Measurements from ENCODE around the gene TRIM63. TPM values are rescaled to one million over a fixed set of nuclear protein-coding genes. Genes with fewer than 3 reads are reported as not detected.

The TRIM63 gene
- total RNA-seq, 6 donors from 2014 or later = 0.26 to 0.61 (median 0.34) TPM; not detected in 3

DNA sequence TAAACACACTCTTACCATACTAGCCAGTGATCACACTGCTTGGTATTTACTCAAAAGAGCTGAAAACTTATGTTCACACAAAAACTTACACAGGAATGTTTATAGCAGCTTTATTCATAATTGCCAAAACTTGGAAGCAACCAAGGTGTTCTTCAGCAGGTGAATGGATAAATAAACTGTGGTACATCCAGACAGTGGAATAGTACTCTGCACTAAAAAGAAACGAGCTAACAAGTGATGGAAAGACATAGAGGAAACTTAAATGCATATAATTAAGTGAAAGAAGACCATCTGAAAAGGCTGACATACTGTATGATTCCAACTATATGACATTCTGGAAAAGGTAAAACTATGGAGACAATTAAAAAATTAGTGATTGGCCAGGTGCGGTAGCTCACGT is 23.5 kb upstream of the TRIM63 start:
- 90% methylated on average over 3 of the region's 3 CpGs for WGBS, 2 donors
- no peaks in the 10 kb centered on the region for H3K27me3 ChIP-seq
- H3K4me1 ChIP-seq = peaks cover 4 to 15% (median 11%) of the 10 kb centered on the region in 4 donors
- ATAC-seq (ENCODE audit: low FRiP score in 2 of 2) (no peak), DNase-seq (no peak)
- H3K4me3 ChIP-seq = no peak overlapping the region
- TF ChIP-seq EP300 (IDR thresholded peaks at IDR 0.05) = no peak
- TF ChIP-seq, protein P1, sequence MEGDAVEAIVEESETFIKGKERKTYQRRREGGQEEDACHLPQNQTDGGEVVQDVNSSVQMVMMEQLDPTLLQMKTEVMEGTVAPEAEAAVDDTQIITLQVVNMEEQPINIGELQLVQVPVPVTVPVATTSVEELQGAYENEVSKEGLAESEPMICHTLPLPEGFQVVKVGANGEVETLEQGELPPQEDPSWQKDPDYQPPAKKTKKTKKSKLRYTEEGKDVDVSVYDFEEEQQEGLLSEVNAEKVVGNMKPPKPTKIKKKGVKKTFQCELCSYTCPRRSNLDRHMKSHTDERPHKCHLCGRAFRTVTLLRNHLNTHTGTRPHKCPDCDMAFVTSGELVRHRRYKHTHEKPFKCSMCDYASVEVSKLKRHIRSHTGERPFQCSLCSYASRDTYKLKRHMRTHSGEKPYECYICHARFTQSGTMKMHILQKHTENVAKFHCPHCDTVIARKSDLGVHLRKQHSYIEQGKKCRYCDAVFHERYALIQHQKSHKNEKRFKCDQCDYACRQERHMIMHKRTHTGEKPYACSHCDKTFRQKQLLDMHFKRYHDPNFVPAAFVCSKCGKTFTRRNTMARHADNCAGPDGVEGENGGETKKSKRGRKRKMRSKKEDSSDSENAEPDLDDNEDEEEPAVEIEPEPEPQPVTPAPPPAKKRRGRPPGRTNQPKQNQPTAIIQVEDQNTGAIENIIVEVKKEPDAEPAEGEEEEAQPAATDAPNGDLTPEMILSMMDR (IDR thresholded peaks at IDR 0.05) = no peak
- no peak for TF ChIP-seq POLR2AphosphoS5 (IDR thresholded peaks at IDR 0.05)
- no peak for TF ChIP-seq POLR2A (IDR thresholded peaks at IDR 0.05)
- no peaks in the 10 kb centered on the region for H3K36me3 ChIP-seq
- H3K9me3 ChIP-seq = no peaks in the 10 kb centered on the region
- no peak overlapping the region for H3K27ac ChIP-seq

DNA sequence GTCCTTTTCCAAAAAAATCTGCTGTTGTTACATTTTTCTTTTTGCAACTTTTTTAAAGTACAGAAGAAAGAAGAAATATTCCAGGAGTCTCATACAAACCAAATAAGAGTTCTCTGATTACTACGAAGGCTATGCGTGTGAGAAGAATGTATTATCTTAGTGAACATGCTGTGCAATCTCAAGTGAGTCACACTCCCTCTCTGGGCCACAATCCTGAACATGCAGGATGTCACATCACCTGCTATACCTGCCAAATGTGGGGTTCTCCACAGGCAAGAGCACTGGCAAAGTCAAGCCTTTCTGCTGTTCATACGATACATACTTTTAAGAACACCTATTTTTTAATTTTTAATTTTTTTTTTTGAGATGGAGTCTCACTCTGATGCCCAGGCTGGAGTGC is 21.7 kb upstream of the TRIM63 start:
- 93 to 99% methylated on average over 3 of the region's 3 CpGs for WGBS, 2 donors
- no peak overlapping the region for H3K27ac ChIP-seq
- DNase-seq = no peak
- no peak for ATAC-seq (ENCODE audit: low FRiP score in 2 of 2)
- H3K9me3 ChIP-seq = no peaks in the 10 kb centered on the region
- H3K27me3 ChIP-seq = no peaks in the 10 kb centered on the region
- peaks cover 0 to 5% (median 2%) of the 10 kb centered on the region in 4 donors for H3K4me1 ChIP-seq
- H3K36me3 ChIP-seq = no peaks in the 10 kb centered on the region
- TF ChIP-seq POLR2AphosphoS5 (IDR thresholded peaks at IDR 0.05) (no peak), EP300 (IDR thresholded peaks at IDR 0.05) (no peak), POLR2A (IDR thresholded peaks at IDR 0.05) (no peak)
- TF ChIP-seq, protein P1 (IDR thresholded peaks at IDR 0.05) = no peak
- H3K4me3 ChIP-seq = no peak overlapping the region

DNA sequence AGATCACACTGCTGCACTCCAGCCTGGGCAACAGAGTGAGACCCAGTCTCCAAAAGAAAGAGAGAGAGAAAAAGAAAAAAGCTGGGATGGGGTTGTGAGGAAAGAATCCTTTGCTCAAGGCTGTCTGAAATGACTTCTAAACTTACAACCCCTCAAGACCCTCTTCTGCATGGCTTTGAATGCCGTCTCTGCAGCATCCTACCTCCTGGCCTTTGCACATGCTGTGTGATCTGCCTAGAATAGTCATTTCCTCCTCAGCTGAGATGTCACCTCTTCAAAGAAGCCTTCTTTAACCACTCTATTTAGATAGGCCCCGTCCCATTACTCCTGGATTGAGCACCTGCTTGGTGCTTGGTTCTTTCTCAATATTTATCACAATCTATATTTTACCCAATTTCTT is 17.4 kb upstream of the TRIM63 start:
- ATAC-seq (ENCODE audit: low FRiP score in 2 of 2) = no peak
- WGBS, 2 donors = 85 to 91% methylated on average over 2 of the region's 2 CpGs
- no peak overlapping the region for H3K27ac ChIP-seq

DNA sequence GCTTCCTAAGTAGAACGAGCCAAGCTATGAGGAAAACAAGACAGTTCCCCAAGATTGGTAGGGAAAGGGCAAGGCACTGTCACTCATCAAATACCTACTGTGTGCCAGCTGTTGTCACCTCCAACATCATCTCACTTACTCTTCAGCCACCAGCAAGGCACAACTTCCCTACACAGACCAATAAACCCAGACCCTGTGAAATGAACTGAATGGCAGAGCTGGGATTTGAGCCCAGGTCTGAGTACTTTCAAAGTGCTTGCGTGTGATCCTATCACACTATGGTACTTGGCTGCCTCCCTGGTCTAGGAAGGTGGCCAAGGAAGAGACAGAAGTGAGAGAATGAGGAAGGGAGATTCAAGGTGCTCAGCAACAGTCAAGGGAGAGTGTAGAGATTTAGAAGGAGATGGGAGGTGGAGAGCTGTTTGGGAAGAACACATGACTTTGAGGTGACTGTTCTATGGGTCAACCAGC is 16.7 kb upstream of the TRIM63 start:
- 51 to 56% methylated on average over 2 of the region's 2 CpGs for WGBS, 2 donors
- TF ChIP-seq POLR2A (IDR thresholded peaks at IDR 0.05) (no peak), POLR2AphosphoS5 (IDR thresholded peaks at IDR 0.05) (no peak), EP300 (IDR thresholded peaks at IDR 0.05) (no peak)
- TF ChIP-seq, protein P1 (IDR thresholded peaks at IDR 0.05) = no peak
- H3K27ac ChIP-seq = no peak overlapping the region
- DNase-seq (no peak), ATAC-seq (ENCODE audit: low FRiP score in 2 of 2) (no peak)
- no peaks in the 10 kb centered on the region for H3K36me3 ChIP-seq
- H3K4me3 ChIP-seq = no peak overlapping the region
- peaks cover 0 to 10% (median 1%) of the 10 kb centered on the region in 4 donors for H3K4me1 ChIP-seq
- H3K27me3 ChIP-seq = no peaks in the 10 kb centered on the region
- H3K9me3 ChIP-seq = no peaks in the 10 kb centered on the region

More for the DNA sequence above, 17.4 kb upstream of the TRIM63 start:
- TF ChIP-seq EP300 (IDR thresholded peaks at IDR 0.05) (no peak), POLR2A (IDR thresholded peaks at IDR 0.05) (no peak)
- Histone ChIP-seq H3K4me3 (no peak overlapping the region), H3K36me3 (no peaks in the 10 kb centered on the region), H3K27me3 (no peaks in the 10 kb centered on the region), H3K4me1 (peaks cover 0 to 8% (median 0%) of the 10 kb centered on the region in 4 donors), H3K9me3 (no peaks in the 10 kb centered on the region)
- no peak for DNase-seq

DNA sequence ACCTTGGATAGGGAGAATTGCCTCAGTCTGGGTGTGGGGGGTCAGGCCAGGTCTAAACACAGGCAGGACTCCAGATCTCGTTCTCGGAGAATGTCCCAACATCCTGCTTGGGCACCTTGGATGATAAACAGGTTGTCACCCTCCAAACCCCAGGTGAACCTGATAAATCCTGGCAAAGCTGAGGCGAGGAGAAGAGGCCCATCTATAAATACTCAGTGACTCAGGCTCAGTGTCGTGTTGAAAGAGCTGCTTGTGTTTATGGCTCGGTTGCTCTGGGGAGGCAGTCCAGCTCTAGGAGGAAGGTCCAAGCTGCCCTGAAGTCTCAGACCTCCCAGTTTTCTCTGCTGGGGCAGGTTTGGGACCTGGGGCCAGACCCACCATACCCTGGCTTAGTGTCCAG is 15.8 kb upstream of the TRIM63 start:
- no peak overlapping the region for H3K4me3 ChIP-seq
- peaks cover 0 to 10% (median 3%) of the 10 kb centered on the region in 4 donors for H3K4me1 ChIP-seq
- H3K27me3 ChIP-seq = no peaks in the 10 kb centered on the region
- 63 to 78% methylated on average over 5 of the region's 5 CpGs for WGBS, 2 donors
- ATAC-seq (ENCODE audit: low FRiP score in 2 of 2) = no peak
- TF ChIP-seq POLR2AphosphoS5 (IDR thresholded peaks at IDR 0.05) (no peak), EP300 (IDR thresholded peaks at IDR 0.05) (no peak), POLR2A (IDR thresholded peaks at IDR 0.05) (no peak)
- TF ChIP-seq, protein P1 (IDR thresholded peaks at IDR 0.05) = no peak
- H3K9me3 ChIP-seq = no peaks in the 10 kb centered on the region
- H3K27ac ChIP-seq = no peak overlapping the region
- DNase-seq = no peak
- H3K36me3 ChIP-seq = no peaks in the 10 kb centered on the region

Measured in upper lobe of left lung (tissue), 6 donors.